Activated CD4-positive, alpha-beta T cell treated with anti-CD3 and anti-CD28 coated beads, Interleukin-2, Interleukin-4, amounts not matched to agents 100 ng/mL and 50 ng/mL, durations not matched to agents 16 hours and 8 hours (primary cell): ENCODE measurements around the gene MACROH2A1.

Experiments used
- DNase-seq: peaks from one replicate; pipeline ENCODE4 v3.0.0-alpha.2; 2020; ENCODE audit warnings: low spot score

The MACROH2A1 gene

DNA sequence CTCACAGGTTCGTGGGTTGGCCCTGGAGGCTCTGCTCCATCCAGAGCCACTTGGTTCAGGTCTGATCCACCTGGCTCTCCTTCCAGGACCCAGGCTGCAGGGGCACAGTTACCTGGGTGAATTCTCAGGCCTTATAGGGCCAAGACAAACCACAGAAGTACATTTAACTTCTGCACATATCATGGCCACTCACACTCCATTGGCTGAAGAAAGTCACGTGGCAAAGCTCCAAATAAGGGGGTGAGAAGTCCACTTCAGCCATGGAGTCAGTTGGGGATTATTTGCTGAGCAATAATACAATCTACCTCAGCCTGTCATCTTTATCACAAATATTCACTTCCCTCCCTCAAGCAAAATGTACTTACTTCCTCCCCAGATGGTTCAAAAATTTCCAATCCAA is 83.6 kb downstream of the MACROH2A1 start:
- no peak for DNase-seq

DNA sequence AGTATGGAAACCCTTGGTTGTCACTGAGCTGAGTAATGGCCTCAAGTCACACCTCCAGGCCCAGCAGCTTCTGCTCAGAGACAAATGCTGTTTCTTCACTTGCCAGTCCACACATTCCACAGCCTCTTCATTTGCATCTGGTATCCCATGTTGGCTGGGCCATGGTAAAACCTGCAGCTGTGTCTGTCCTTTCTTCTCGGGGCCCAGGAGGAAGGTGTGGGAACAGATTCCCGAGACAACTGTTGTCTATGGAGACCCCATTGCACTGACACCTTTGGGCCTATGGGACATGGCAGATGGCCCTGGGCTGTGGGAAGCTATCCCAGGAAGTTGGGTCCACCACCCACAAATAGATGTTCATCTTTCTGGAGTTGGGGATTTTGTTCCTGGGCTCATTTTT is 85.1 kb downstream of the MACROH2A1 start:
- no peak for DNase-seq

DNA sequence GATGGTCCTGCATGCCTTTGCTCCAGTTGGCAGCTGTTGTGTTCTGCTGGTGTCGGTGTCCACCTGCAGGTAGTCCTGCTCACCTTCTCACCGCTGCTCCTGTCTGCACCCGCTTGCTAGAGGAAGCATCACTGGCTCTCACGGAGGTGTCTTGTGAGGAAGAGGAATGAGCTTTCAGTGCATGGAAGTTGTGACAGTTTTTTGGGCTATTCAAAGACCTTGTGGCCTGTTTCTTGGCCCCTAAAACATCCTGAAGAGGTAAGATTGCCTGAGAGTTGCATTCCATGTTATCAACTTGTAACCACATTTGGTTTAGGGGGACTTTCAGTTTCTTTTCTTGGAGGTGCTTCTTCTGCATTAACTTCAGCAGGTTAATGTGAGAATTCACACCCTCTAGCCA is 85.6 kb downstream of the MACROH2A1 start:
- DNase-seq = no peak

GRCh38 chr5:135312255-135312935 is 86.6 kb downstream of the MACROH2A1 start:
- no peak for DNase-seq

GRCh38 chr5:135310328-135310989 is 88.6 kb downstream of the MACROH2A1 start:
- no peak for DNase-seq

DNA sequence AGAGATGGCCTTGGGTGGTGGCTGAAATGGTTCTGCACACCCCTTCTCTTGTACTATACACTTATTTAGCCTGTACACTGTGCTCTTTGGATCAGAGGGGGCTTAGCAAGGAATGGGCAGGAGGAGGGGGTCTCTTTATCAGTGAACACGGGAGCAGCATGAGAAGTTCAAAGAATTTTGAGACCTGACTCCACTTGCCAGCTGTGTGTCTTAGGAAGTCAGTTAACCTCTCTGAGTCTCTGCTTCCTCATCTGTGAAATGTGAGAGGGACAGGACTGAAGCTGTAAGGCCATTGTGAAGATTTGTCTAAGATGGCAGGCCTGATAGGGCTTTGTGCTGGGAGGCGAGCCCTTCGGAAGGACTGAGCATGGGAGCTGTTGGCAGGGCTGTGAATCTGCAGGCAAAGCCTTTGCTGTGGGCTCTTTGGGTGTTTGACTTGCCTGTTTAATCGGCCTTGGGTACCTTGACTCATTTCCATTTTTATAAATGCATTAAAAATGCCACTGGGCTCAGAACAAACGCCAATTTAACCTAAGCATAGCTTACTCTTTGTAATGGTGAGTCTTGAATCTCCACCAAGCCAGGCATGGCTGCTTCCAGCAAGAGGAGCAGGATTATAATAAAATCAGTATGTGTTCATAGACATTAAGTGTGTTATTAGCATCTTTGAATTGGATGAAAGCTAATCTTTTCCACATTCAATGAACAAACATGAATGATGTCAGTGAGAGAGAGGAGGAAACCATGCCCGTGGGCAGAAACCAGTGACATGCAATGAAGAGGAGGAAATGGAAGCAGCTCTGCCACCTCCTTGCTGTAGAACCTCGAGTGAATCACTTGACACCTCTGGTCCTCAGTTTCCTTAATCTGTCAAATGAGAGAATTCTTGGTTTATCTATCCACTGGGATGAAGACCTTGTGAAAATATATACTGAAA is 89.4 kb downstream of the MACROH2A1 start:
- DNase-seq = no peak

DNA sequence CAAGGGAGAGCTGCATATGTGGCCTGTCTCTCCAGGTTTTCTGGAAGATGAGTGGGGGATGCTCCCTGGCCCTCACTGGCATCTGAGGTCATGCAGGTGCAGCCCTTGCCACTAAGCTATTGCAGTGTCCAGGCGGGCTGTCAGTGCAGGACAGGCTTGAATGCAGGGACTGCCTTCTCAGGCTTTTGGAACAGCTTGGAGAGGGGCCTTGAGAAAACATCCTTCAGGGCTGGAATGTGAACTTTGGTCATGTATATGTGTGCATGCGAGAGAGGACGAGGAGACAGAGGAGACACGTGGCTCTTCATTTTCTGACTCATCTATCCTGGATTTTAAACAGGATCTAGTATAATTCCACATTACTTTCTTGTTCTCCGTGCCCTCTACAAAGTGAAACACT is 90.3 kb downstream of the MACROH2A1 start:
- DNase-seq = no peak

DNA sequence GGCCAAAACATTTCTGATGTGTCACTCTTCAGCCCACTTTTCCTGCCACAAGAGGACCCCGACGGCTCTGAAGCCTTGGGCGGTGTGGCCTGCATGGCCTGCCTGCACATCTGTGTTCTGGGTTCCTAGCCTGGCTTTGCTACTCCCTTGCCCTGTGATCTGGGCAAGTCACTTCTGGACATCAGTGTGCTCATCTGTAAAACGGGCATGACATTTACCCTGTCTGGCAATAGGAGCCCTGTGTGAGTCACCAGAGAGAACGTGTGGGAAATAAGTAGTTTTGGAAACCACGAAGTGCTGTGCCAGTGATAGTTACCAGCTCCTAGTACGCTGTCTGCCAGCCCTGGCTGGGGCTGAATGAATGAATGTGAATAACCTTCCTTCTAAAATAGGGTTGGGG is 90.8 kb downstream of the MACROH2A1 start:
- DNase-seq = no peak

GRCh38 chr5:135307143-135307903 is 91.7 kb downstream of the MACROH2A1 start:
- DNase-seq = no peak

DNA sequence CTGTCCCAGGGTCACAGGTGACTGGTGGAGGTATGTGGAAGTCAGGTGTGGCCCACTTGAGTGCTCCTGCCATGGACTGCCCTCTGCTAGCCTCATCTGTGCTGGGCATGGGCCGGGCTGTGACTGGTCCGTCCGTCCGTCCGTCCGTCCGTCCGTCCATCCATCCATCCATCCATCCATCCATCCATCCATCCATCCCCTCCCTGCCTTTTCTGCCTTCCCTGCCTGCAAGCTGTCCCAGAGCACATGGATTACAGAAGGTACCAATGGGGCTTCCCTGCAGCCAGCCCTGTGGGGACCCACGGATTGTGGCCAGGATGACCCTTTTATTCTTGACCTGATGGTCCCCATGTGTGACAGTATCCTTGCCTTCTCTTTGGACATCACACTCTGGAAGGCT is 92.5 kb downstream of the MACROH2A1 start:
- no peak for DNase-seq

DNA sequence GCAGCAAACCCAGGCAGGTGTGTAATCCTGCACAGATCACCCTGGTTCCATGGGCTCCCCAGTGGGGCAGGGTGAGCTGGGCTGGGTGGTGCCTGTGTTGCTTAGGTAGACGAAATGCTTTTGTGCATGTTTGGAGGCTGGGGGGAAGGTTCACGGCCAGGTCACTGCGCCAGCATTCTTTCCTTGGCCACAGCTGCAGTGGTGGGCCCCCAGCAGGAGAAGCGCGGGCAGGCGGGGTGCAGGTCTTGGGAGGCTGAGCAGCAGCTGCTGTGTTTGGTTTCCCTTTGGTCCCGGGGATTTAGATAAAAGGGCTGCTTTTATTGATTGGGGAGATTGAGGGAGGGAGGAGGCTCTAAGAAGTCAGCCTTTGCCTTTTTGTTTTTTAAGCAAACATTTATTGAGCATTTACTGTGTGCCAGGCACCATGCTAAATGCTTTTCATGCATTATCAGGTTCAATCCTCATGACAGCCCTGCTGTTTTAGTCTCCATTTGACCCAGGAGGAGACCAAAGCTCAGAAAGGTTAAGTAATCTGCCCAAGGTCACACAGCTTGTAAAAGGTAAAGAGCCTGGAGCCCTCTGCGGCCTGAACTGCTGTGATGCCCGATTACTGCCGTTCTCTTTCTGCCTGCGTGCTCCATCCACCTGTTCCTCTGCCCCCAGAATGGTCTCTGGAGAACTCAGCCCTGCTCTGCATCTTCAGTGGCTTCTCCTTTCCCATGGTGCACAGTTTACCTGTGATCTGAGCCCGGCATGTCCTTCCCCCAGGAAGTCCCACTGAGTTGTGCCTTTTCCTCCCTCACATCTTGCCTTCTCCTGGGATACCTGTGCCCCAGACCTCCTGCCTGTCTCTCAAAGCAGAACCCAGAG is 94.4 kb downstream of the MACROH2A1 start:
- no peak for DNase-seq

DNA sequence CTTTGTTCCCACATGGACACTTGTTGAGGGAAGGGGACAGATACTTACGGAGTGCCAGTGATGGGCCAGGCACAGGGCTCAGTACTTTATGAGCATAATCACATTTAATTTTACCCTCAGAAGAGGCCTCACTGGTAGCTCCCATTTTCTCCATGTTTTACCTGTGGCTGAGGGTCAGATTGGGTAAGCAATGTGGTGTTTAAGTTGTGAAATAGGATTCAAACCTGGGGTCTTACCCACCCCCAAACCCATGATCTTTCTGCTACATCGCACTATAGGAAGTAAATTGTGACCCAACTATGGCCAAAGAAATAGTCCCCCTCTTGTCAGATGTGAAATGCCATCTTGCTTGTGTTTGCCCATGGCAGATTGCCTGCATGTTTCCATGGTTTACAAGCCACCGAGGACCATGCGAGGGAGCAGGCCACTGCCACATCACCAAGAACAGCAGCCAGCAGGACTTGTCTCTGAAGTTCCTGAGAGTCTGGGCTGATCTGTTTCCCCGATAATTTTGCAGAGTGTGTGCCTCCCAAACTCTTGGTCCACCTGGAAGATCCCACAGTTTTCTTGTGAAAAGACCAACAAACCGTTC is 95.4 kb downstream of the MACROH2A1 start:
- no peak for DNase-seq

DNA sequence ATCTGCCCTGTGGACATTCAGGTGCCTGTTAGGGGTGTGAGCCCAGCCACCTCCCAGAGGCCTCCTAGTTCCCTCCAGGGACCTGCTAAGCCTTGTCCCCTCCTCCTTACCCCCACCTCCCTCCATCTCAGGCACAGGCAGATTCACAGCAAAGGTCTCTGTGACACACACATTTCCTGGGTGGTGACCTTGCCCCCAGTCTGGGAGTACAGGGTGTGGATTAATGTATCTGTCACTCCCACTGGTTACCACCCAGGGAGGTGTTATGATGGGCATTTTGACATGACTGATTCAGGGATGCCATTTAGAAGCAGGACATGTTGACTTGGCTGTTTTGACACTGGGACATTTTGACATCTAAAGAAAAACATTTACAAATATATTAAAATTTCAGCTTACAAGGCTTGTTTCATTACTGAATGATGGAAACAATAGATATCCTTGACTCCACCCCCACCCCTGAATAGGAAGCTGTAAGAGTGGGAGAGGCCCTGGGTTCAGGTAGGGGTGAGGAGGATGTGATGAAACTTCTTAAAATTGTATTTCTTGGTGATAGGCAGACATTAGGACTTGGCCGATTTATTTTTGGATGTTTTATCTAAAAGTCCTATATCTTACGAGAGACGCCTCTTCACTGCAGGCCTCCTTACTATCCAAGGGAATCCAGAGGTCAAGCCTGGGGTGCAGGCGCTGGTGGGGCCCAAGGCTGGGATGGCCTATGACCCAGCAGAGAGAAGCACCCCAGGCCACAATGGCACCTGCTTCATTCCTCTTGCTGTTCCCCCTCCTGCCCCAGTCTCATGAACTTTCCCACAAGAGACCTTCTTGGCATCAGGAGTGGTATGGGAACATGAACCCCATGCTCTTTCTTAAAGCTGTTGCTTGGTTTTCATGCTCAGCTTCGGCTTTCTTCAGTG is 101.9 kb downstream of the MACROH2A1 start:
- no peak for DNase-seq

DNA sequence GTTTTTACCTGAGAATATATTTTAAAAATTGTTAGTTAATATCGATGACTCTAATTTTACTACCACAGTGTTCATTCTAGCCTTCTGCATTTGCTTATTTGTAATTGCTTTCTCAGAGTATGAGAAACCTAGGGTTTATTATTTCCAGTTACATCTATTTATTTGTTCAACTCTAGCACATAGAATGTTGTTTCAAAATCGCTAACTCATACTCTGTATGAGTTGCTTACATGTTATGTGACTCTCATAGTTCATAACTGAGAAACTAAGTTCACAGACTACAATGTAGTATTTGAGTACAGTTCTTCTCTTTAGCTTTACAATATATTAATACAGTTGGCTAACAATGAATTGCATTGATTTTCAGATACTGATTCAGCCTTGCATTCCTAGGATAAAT is 103.2 kb downstream of the MACROH2A1 start:
- no peak for DNase-seq

DNA sequence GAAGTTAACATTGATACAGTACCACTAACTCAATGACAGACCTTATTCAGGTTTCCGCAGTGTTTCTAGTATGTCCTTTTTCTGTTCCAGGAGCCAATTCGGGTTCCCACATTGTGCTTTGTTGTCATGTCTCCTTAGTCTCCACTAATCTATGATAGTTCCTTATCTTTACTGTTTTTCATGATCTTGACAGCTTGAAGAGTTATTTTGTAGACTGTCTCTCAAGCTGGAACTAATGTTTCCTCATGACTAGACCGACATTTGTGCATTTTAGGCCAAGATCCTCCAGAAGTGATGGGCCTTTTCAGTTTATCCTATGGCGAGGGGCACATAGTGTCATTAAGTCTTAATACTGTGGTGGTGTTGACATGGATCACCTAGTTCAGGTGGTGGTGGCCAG is 104.2 kb downstream of the MACROH2A1 start:
- no peak for DNase-seq

DNA sequence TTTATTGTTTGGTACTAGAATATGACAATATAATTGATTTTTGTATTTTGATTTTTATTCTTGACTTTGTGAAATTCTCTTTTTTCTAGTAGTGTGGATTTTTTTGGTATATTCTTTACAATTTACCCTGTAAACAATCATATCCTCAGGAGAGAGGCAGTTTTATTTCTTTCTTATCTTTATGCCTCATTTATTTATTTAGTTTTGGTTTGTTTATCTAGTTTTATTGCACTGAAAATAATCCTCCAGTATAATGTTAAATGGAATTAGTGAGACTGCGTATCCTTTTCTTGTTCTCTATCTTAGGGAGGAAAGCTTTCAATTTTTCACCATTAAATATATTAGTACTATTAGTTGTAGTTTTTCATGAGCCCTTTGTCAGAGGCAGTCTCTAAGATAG is 109.4 kb downstream of the MACROH2A1 start:
- DNase-seq = no peak

DNA sequence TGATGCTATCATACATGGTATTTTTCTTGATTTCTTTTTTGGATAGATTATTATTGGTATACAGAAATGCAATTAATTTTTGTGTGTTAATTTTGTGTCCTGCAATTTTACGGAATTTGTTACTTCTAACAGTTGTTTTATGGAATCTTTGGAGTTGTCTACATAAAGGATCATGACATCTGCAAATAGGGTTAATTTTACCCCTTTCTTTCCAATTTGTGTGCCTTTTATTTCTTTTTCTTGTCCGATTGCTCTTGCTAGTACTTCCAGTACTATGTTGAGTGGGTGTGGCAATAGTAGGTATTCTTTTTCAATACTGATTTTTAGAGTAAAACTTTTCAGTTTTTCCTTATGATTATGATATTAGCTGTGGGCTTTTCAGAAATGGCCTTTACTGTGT is 111.5 kb downstream of the MACROH2A1 start:
- DNase-seq = no peak
